K562 (cell line): ENCODE measurements around the gene SKIC8. TPM values are rescaled to one million over a fixed set of nuclear protein-coding genes. Genes with fewer than 3 reads are reported as not detected.

Experiments used
- ATAC-seq: fragments of 200-7000 bp; cut with Tn5 transposase; 3 replicates; pipeline ENCODE4 v1.9.1; 2020; ENCODE audit warnings: moderate library complexity
- BruUV-seq: library from RNA; stranded (reverse); fragments of 400-500 nt; replicated peaks from 2 replicates; lab custom pipeline; 2021; lab: Mats Ljungman, UMichigan
- CTCF ChIA-PET: fragments of 300-600 bp; formaldehyde crosslinking; extraction: SDS; loops from one replicate; lab custom pipeline; 2021; ENCODE audit warnings: low intra/inter-chr PET ratio; lab: Yijun Ruan, JAX
- POLR2A ChIA-PET: fragments of 300-600, 350-650 bp; sonication (Branson Sonifier 250); formaldehyde crosslinking; extraction: SDS; loops from one replicate; lab custom pipeline; 2021; ENCODE audit warnings: antibody characterized with exemption, inconsistent platforms; lab: Yijun Ruan, JAX
- DNase-seq, 4 experiments: peaks; one replicate each; pipeline versions ENCODE4 v3.0.0 to v3.0.0-alpha.2; 2011 to 2018; ENCODE audit warnings: low spot score in 3 of 4, mixed read lengths in 3 of 4; ENCODE audit errors: extremely low read depth in 1 of 4
- FAIRE-seq: peaks from 2 replicates; lab custom pipeline; 2011; peaks lifted over from hg19 to GRCh38; lab: Jason Lieb, UNC
- H2AFZ ChIP-seq: 2 replicates; pipeline ENCODE4 v1.6.0; 2011; ENCODE audit warnings: low read depth, low read length, control low read depth, inconsistent platforms
- H3K27ac ChIP-seq: fragments of 200-600 bp; 3 replicates; pipeline ENCODE4 v1.8.0; 2011; ENCODE audit warnings: low read depth, mild to moderate bottlenecking, control low read depth, inconsistent platforms, low read length, moderate library complexity, mixed read lengths; ENCODE audit errors: extremely low read depth
- H3K27me3 ChIP-seq, 2 experiments: fragments of 300-600 bp in 1 of 2; 2 replicates in 1 of 2; 3 replicates in 1 of 2; pipeline versions ENCODE4 v1.6.0 to v1.8.0; 2011; ENCODE audit warnings: inconsistent platforms in 2 of 2, low read length in 2 of 2, mild to moderate bottlenecking in 1 of 2, mixed read lengths in 1 of 2, moderate library complexity in 1 of 2; ENCODE audit not compliant: control insufficient read depth in 2 of 2, insufficient read depth in 2 of 2
- H3K36me3 ChIP-seq: fragments of 300-600 bp; 3 replicates; pipeline ENCODE4 v1.8.0; 2011; ENCODE audit warnings: mild to moderate bottlenecking, low read length, inconsistent platforms; ENCODE audit not compliant: control insufficient read depth, insufficient read depth
- H3K4me1 ChIP-seq, 2 experiments: fragments of 200-600 bp in 1 of 2; replicated peaks in 1 of 2; 2 replicates in 1 of 2; 3 replicates in 1 of 2; pipeline versions ENCODE4 v1.5.1 to v1.8.0; 2011; ENCODE audit warnings: inconsistent platforms in 2 of 2, low read length in 2 of 2, mild to moderate bottlenecking in 1 of 2, mixed read lengths in 1 of 2, moderate library complexity in 1 of 2; ENCODE audit not compliant: control insufficient read depth in 2 of 2, insufficient read depth in 2 of 2
- H3K4me2 ChIP-seq: 2 replicates; pipeline ENCODE4 v1.6.1; 2011; ENCODE audit warnings: low read length, control low read depth, inconsistent platforms, mixed read lengths; ENCODE audit not compliant: insufficient read depth
- H3K4me3 ChIP-seq: fragments of 200-600 bp; sonication (generic), shearing (Covaris generic); 2 replicates; pipeline ENCODE4 v1.5.1; 2016; ENCODE audit warnings: control low read depth, inconsistent platforms
- H3K79me2 ChIP-seq: fragments of 200-600 bp; 3 replicates; pipeline ENCODE4 v1.8.0; 2011; ENCODE audit warnings: low read length, inconsistent platforms; ENCODE audit not compliant: control insufficient read depth, insufficient read depth
- H3K9ac ChIP-seq, 2 experiments: 2 replicates each; pipeline versions ENCODE4 v1.6.0 to v1.6.1; 2011; ENCODE audit warnings: low read depth in 2 of 2, low read length in 2 of 2, control low read depth in 1 of 2, inconsistent platforms in 1 of 2, mild to moderate bottlenecking in 1 of 2, mixed read lengths in 1 of 2; ENCODE audit not compliant: insufficient read depth in 1 of 2
- H3K9me1 ChIP-seq: one replicate; pipeline ENCODE4 v1.6.0; 2011; ENCODE audit warnings: inconsistent platforms, mild to moderate bottlenecking, low read length, moderate library complexity; ENCODE audit not compliant: control insufficient read depth, insufficient read depth
- H3K9me3 ChIP-seq: replicated peaks from 2 replicates; pipeline ENCODE4 v1.5.1; 2011; ENCODE audit warnings: low read depth, low read length, inconsistent platforms; ENCODE audit not compliant: control insufficient read depth, insufficient read depth
- H4K20me1 ChIP-seq: replicated peaks from 2 replicates; pipeline ENCODE4 v1.6.1; 2011; ENCODE audit warnings: low read length, inconsistent platforms, mixed read lengths; ENCODE audit not compliant: control insufficient read depth, insufficient read depth
- ELF1 ChIP-seq: fragments of 200-800 bp; sonication (Bioruptor generic); IDR thresholded peaks from 2 replicates; pipeline ENCODE4 v1.6.1; 2016; ENCODE audit warnings: missing genetic modification characterization, missing compliant biosample characterization
- HMBOX1 ChIP-seq: sonication (generic); IDR thresholded peaks from 2 replicates; pipeline ENCODE4 v1.6.1; 2016
- WGBS: fragments of 100-300 bp; shearing (Covaris generic); methylation state at CpG from one replicate; pipeline ENCODE4 v1.1.6; 2016; ENCODE audit warnings: low coverage, mixed read lengths; ENCODE audit not compliant: insufficient coverage; ENCODE audit errors: missing lambda C conversion rate; 5-methylcytosine and 5-hydroxymethylcytosine counted together
- in situ Hi-C: fragments of 300-500 bp; cut with MboI; formaldehyde crosslinking; loops from 4 replicates; pipeline ENCODE4 v1.15.0; 2018; ENCODE audit warnings: inconsistent platforms, mixed read lengths
- intact Hi-C: fragments of 100-400 bp; cut with micrococcal nuclease; formaldehyde crosslinking; loops from 2 replicates; pipeline ENCODE4 v1.14.2; 2022
- polyA plus RNA-seq, 8 experiments: library from polyadenylated mRNA; depleted of rRNA in 4 of 8; stranded (reverse) in 5 of 8; unstranded in 3 of 8; fragments of >200 nt; fragmentation: Nextera tagmentation in 2 of 8; fragmentation: Illumina TruSeq in 1 of 8; extraction: Ambion mirVana in 2 of 8; extraction: Trizol in 1 of 8; gene quantifications; 2 replicates each; pipeline versions ENCODE4 v1.2.1 to v1.2.3, GENCODE V29; 2011 to 2014; ENCODE audit warnings: inconsistent platforms in 1 of 8, missing spikeins in 1 of 8
- total RNA-seq, 7 experiments: library from RNA; depleted of rRNA in 6 of 7; stranded (reverse); fragments of >200 nt in 6 of 7; fragmentation: Illumina TruSeq in 2 of 7; extraction: Trizol in 2 of 7; gene quantifications; 2 replicates each; pipeline versions ENCODE4 v1.2.1 to v1.2.3, GENCODE V29; 2011 to 2021; ENCODE audit warnings: low replicate concordance in 1 of 7
- TF ChIP-seq, protein P1 (sequence below): fragments of 250-450 bp; sonication (Bioruptor Pico); IDR thresholded peaks from 2 replicates; pipeline ENCODE4 v1.8.0; 2022; ENCODE audit warnings: moderate library complexity, mild to moderate bottlenecking, inconsistent platforms

SKIC8 gene
- total and polyA plus RNA-seq, 9 of the 15 experiments (the other 6 are each of a cell fraction or from before 2014, with no cell fraction given) = 79.5 to 389 (median 146) TPM

- no peak overlapping the region for H3K27ac ChIP-seq
- no peak overlapping the region for H3K4me2 ChIP-seq
- DNase-seq = no peak
- H3K9me1 ChIP-seq = peaks cover 7% of the 10 kb centered on the region
- BruUV-seq = no TSS peak
- in situ Hi-C loops = loop anchor here (5.0 to 10.0 kb wide), 3 partner anchors 104 to 401 kb away; no protein-coding TSS in a partner anchor
- intact Hi-C loops = no loop called here
- CTCF ChIA-PET = no interaction called here
- FAIRE-seq = no peak
- no peaks in the 10 kb centered on the region for H3K79me2 ChIP-seq
- H2AFZ ChIP-seq = peak overlapping the region; percentile 38; the same call in 1 of the 2 replicates
- no peaks in the 10 kb centered on the region for H4K20me1 ChIP-seq
- no peaks in the 10 kb centered on the region for H3K9me3 ChIP-seq
- TF ChIP-seq, protein P1, sequence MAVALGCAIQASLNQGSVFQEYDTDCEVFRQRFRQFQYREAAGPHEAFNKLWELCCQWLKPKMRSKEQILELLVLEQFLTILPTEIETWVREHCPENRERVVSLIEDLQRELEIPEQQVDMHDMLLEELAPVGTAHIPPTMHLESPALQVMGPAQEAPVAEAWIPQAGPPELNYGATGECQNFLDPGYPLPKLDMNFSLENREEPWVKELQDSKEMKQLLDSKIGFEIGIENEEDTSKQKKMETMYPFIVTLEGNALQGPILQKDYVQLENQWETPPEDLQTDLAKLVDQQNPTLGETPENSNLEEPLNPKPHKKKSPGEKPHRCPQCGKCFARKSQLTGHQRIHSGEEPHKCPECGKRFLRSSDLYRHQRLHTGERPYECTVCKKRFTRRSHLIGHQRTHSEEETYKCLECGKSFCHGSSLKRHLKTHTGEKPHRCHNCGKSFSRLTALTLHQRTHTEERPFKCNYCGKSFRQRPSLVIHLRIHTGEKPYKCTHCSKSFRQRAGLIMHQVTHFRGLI (CRISPR knock-in tag) = no peak
- TF ChIP-seq ELF1 = no peak
- TF ChIP-seq HMBOX1 = no peak
- TF ChIP-seq, all 486 proteins: peak for 0
- Histone ChIP-seq H3K9ac (no peak overlapping the region), H3K36me3 (no peaks in the 10 kb centered on the region), H3K27me3 (no peaks in the 10 kb centered on the region), H3K4me1 (peaks cover 9 to 15% of the 10 kb centered on the region in 2 experiments; a peak in 4 of 5 replicates), H3K4me3 (no peak overlapping the region)
- POLR2A ChIA-PET = no interaction called here
- WGBS = 24% methylated on average over 8 of the region's 8 CpGs
- no peak for ATAC-seq
These were observed 14.0 kb upstream of the SKIC8 start for GRCh38 chr15:78313383-78313782.
